GM12891 (cell line): ENCODE results near the gene TNFRSF13B. TPM values are rescaled to one million over a fixed set of nuclear protein-coding genes. Genes with fewer than 3 reads are reported as not detected.
A peak's percentile ranks its signal among the peaks of the same experiment; 100 is the strongest.
"Not testable (repeated sequence)": the region's sequence is repeated elsewhere in the genome, so short reads cannot be mapped to it uniquely, and the experiment has no call there.

Source experiments
- DNase-seq: peaks from one replicate; pipeline ENCODE4 v3.0.0; 2011; ENCODE audit warnings: low spot score; ENCODE audit not compliant: insufficient read length
- FAIRE-seq: peaks from 2 replicates; lab custom pipeline; 2011; peaks lifted over from hg19 to GRCh38; lab: Jason Lieb, UNC
- PAX5 ChIP-seq: IDR thresholded peaks from 2 replicates; pipeline ENCODE4 v1.6.1; 2011; ENCODE audit warnings: low read length, moderate library complexity, mild to moderate bottlenecking; ENCODE audit not compliant: insufficient read depth, severe bottlenecking
- POLR2A ChIP-seq: IDR thresholded peaks from 2 replicates; pipeline ENCODE4 v1.6.1; 2011; ENCODE audit warnings: low read depth, low read length, control low read depth
- POLR2AphosphoS5 ChIP-seq: IDR thresholded peaks from 2 replicates; pipeline ENCODE4 v1.6.1; 2011; ENCODE audit warnings: low read depth, low read length, control low read depth
- POU2F2 ChIP-seq: IDR thresholded peaks from 2 replicates; pipeline ENCODE4 v1.6.1; 2011; ENCODE audit warnings: low read depth, mild to moderate bottlenecking, control low read depth, low read length, moderate library complexity
- SPI1 ChIP-seq: IDR thresholded peaks from 2 replicates; pipeline ENCODE4 v1.6.1; 2011; ENCODE audit warnings: low read depth, low read length, control low read depth
- TAF1 ChIP-seq: IDR thresholded peaks from 2 replicates; pipeline ENCODE4 v1.6.1; 2011; ENCODE audit warnings: low read depth, low read length, control low read depth
- polyA plus RNA-seq: library from polyadenylated mRNA; unstranded; fragments of >200 nt; gene quantifications from one replicate; pipeline ENCODE4 v1.2.1, GENCODE V29; 2012; ENCODE audit warnings: low read depth, missing spikeins, inconsistent platforms; ENCODE audit not compliant: missing spikeins

Gene TNFRSF13B
- polyA plus RNA-seq: 125 TPM

DNA sequence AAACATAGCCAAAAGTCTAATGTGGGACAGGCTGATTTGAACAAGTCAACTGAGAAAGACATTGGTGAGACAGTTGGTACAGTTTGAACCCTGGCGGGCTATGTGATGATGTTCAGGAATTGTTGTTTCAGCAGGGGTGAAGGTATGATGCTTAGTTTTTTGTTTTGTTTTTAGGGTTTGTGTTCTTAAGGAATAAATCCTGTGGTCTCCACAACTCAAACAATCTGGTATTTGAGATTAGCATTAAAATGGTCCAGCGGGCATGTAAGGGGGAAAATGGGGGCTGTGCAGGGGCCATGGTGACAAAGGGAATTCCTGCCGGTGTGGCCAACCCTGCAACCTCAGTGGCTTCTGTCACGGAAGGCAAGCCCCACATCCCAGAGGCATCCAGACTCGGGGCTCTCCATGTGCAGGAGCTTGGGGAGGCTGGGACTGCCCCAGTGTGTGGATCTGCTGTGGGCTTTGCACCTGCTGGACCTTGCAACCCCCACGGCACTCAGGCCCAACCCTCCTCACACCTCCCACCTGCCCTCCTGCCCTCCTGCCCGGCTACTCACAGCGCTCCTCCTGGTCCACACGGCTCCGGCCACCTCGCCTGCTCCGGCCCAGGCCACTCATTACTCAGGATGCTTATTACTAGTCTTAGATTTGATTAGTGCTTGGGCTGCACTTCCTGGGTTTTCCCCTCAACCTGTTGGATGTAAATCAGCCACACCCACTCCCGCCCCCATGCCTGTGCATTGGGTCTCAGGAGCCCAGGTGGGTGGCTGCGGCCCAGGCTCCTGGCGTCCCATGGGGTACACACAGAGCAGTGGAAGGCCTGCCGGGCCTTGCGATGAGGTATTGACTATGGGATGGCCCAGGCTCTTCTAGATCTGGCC lies at the start of gene TNFRSF13B:
Gene TNFRSF13B (minus strand): TSS at position 661 of the 881 bp plus-strand sequence. CDS start 43 bp downstream, at position 618.
- peak; percentile 78; the same call in 1 of the 2 replicates for TF ChIP-seq POU2F2
- TF ChIP-seq SPI1: no peak
- peak; percentile 24; the same call in 1 of the 2 replicates for TF ChIP-seq POLR2A
- TF ChIP-seq PAX5: no peak
- TF ChIP-seq POLR2AphosphoS5: peak; percentile 48; the same call in 1 of the 2 replicates
- TF ChIP-seq TAF1: 0 out of 2 replicates have a peak, but pooled peaks have one; percentile 30
- FAIRE-seq (peak; percentile 92), DNase-seq (no peak)

DNA sequence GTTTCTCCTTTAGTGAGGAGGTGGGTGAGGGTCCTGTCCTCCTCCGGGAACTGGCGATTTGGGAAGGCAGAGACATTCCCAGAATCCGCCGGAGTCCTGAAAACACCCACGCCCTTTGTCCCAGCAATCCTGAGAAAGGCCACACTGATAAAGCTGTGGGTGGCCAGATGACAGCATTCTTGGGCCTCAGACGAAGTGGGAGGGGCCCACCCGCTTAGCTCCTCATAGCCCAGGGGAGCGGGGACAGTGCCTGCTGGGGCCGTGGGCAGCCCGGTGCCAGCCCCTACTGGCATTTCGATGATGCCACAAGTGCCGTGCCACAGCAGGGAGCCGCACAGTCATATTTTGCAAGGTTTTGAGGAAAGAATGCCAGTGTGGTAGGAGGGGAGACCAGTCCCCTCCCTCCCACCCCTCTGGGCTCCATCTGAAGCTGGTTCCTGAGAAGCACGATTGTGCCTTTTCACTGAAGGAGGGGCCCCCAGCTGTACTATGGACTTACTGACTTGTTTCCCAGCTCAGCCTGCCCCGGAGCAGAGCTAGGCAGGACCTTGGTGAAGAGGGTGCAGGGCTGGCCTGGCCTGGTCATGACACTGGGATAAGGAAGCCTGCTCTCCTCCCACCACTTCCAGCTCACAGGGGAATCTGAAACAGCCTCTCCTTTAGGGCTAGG lies 49.4 kb upstream of the TNFRSF13B start:
- TF ChIP-seq POLR2A (no peak), TAF1 (no peak), POLR2AphosphoS5 (no peak), PAX5 (no peak), POU2F2 (no peak), SPI1 (no peak)
- DNase-seq (no peak), FAIRE-seq (no peak)

DNA sequence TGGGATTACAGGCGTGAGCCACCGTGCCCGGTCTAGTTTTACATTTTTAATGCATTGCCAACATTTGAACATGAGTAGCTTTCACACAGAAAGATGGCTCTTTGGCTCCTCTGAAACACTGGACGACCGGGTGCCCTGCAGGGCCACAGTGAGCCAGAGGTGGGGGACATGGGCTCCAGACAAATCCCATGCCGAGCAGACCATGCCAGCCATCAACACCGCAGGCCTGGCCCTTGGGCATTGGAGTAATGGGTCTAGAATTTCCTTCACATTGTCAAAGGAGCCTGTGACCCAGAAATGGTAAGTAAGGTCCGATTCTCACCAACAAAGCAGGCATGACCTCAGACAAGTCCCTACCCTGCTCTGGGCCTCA lies 48.9 kb upstream of the TNFRSF13B start:
- DNase-seq (no peak), FAIRE-seq (no peak)
- TF ChIP-seq TAF1 (no peak), SPI1 (no peak), POU2F2 (no peak), PAX5 (no peak), POLR2A (no peak), POLR2AphosphoS5 (no peak)

DNA sequence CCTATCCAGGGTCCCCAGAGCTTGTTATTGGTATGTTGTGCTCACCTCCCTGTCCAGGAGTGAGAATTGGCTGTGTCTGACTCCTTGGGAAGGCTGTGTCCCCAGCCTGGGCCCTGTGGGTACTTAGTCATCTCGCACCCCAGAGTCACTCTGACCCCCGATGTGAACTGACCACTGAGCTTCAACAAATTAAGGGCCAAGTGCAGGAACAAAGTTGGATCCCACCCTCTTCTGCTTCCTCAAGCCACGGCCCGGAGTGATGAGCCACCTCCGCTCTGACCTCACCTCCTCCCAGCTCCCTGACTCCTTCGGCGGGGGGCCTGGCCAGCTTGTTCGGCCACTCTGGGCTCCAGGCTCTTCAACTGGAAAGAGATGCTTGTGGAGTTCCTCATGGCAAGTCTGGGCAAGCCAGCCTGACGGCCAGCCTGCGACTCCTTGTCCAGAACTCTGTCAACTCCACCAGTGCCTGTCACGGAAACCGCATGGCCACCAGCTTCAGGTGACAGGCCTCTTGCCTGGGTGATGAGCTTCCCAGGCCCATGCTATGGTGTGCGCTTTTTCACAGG lies 48.1 kb upstream of the TNFRSF13B start:
- no peak for TF ChIP-seq PAX5
- no peak for TF ChIP-seq POLR2AphosphoS5
- no peak for TF ChIP-seq TAF1
- TF ChIP-seq POU2F2: no peak
- no peak for TF ChIP-seq POLR2A
- TF ChIP-seq SPI1: no peak
- FAIRE-seq: no peak
- no peak for DNase-seq

DNA sequence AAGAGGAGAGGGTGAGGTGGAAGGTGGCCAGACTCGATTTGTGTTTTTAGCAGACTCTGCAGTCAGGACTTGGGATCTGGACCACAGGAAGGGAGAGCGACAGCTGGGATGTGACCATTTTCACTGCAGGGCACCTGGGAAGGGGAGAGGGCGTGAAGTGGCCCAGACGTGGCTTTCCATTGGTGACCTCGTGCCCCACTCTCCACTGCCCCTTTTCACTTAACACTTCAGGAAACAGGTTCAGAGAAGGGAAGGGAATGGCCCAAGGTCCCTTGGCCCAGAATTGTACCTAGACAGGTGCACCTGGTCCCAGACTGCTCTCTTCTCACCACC lies 47.5 kb upstream of the TNFRSF13B start:
- FAIRE-seq (no peak), DNase-seq (no peak)

DNA sequence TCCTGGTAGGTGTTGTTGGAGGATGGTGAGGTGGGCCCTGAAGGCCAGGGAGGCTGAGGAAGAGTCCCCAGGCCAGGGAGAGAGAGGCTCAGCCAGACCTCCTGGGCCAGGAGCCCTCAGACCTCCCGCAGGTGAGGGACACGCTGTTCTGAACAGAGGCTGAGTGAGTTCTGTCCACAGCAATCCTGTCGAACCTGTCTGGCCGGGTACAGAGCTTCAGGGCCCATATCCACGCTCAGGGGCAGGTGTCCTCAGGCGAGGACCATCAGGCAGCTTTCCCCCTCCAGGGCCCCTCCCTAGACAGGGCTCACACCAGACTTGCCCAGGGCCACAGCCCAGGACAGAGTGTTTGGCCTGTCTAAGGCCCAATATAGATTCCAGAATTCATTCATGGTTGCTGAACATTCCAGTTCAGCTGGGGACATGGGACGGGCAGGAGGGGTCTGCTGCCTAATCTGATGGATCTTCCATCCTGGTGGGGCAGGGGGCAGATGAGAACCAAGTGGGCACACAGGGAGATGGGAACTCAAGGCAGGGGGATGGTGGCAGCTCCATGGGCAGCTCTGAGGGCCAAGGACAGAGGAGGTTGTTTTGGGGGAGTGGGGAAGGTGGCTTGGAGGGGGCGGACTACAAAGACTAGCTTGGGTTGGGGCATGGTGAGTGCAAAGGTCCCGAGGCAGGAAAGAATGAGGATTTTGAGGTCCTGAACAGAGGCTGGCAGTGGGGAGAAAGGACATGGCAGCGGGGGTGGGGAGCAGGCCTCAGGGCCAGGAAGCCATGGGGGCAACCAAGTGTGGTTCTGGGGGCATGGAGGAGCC lies 46.9 kb upstream of the TNFRSF13B start:
- TF ChIP-seq PAX5 (no peak), SPI1 (no peak), POLR2A (no peak), POU2F2 (no peak), TAF1 (no peak), POLR2AphosphoS5 (no peak)
- FAIRE-seq: no peak
- no peak for DNase-seq

More for the DNA sequence above, 47.5 kb upstream of the TNFRSF13B start:
- no peak for TF ChIP-seq TAF1

DNA sequence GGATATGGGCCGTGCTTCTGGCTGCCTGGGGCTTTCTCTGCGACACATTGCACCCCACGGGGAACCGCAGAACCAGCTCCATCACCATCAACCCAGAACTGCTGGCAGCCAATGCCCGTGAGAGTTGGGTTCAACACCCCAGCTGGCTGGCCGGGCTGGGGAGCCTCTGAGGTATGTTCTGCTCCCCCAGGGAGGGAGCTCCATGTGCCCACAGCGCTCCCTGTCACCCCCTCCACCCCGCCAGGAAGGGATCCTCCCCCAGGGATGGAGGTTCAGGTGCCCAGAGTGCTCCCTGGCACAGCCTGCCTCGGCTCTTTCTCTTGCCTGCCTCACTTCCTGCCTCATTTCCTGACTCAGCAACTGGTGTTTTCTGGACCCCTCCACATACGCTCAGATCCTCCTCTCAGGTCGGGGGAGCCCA lies 46.1 kb upstream of the TNFRSF13B start:
- TF ChIP-seq PAX5 (no peak), POU2F2 (no peak), TAF1 (no peak), SPI1 (no peak), POLR2AphosphoS5 (no peak), POLR2A (no peak)
- no peak for DNase-seq
- FAIRE-seq: no peak

DNA sequence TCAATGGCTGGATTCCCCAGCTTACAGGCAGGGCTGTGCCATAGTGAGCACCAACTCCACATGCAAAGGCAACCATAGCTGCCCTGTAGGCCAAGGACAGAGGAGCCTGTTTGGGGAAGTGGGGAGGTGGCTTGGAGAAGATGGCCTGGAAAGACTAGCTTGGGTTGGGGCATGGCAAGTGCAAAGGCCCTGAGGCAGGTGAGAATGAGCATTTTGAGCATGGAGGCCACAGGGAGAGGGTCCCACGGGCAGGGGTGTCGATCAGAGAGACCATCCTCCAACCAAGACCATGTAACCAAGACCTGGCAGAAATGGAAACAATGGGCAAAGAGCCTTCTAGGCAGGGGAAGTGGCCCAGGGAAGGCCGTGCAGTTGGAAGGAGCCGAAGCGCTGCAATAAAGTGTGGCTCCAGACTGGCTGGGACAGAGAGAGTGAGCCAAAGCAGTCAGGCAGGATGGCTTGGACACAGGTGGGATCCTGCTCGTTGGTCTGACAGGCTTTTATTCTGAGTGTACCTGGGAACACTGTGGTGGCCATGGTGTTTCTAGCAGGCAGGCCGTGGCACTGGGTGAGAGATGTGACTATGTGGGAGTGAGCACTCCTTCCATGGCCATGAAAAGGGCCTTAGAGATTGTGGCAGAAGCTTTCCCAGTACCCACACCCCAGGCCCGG lies 45.6 kb upstream of the TNFRSF13B start:
- DNase-seq: no peak
- no peak for FAIRE-seq
- TF ChIP-seq TAF1: no peak
- no peak for TF ChIP-seq PAX5
- TF ChIP-seq POU2F2: no peak
- no peak for TF ChIP-seq POLR2A
- no peak for TF ChIP-seq POLR2AphosphoS5
- TF ChIP-seq SPI1: no peak

DNA sequence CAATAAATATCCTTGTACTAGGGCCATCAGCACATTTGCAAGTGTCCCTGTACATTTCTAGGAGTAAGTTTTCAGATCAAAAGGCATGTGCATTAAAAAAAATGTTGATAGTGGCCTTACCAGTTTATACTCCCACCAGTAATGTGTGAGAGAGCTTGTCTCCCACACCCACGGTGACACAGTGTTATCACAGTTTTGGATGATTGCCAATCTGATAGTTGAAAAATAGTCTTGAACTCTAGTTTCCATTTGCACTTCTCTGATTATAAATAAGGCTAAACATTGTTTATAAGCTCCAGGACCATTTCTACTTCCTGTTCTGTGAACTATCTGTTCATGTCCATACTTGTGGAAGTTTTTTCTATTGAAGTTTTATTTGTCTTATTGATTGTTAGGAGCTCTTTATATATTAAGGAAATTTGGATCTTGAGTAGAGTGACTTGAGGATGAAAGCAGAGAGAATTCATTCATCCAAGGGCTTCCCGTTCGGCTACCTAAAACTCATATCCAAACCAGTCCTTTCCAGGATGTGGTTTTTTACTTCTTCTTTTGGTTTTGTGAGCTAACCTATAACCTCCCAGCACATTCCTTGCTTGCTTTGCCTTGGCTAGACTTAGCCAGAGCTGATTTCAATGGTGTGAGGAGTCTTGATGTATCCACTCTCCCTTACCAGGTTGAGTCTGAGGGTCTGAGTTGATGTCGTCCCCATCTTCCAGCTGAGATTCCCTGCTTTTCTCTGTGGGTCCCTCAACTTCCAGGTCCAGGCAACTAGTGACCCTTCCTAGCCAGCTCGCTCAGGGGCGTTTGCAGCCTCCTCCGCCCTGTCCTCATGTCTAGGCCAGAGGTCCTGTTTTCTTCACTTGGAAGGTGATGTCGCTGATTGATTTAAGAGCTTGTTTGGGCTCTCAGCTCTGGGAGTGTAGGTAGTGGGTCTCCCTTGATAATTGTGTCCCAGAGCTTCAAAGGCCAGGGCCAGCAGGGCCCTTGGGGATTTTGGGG lies 44.6 kb upstream of the TNFRSF13B start:
- not testable (repeated sequence) for DNase-seq, FAIRE-seq
